Peyer's patch (tissue), 4 donors: ENCODE measurements around the gene SPAG9.

Experiments used
- CTCF ChIP-seq, 6 experiments: fragments of 450-650 bp in 4 of 6; fragments of 200-600 bp in 2 of 6; sonication (generic) in 1 of 6; IDR thresholded peaks; one replicate each; pipeline ENCODE4 v1.5.1; 2017 to 2019; ENCODE audit warnings: antibody characterized with exemption in 6 of 6, mild to moderate bottlenecking in 3 of 6, moderate library complexity in 1 of 6
- POLR2A ChIP-seq, 2 donors: fragments of 450-650 bp; IDR thresholded peaks; one replicate each; pipeline ENCODE4 v1.5.1; 2017; ENCODE audit warnings: antibody characterized with exemption in 2 of 2, mild to moderate bottlenecking in 2 of 2, moderate library complexity in 2 of 2

- TF ChIP-seq POLR2A (IDR thresholded peaks at IDR 0.05) (no peak), CTCF (IDR thresholded peaks at IDR 0.05) (no peak)
Observed at GRCh38 chr17:51142597-51142996, 21.9 kb upstream of the SPAG9 start.
